Measurements from ENCODE around the gene SLC44A1.

SLC44A1 gene

GRCh38 chr9:105341434-105342146 lies 97.1 kb downstream of the SLC44A1 start:
- Histone ChIP-seq H3K9me3 (ENCODE audit: control insufficient read depth, low read length) (no peaks in the 10 kb centered on the region), H3K4me3 (ENCODE audit: low read depth, low read length) (no peak overlapping the region), H3K27ac (no peak overlapping the region), H3K79me2 (no peaks in the 10 kb centered on the region), H3K36me3 (ENCODE audit: control insufficient read depth, insufficient read depth, low read length) (no peaks in the 10 kb centered on the region), H3K4me1 (no peaks in the 10 kb centered on the region), H3K27me3 (ENCODE audit: control insufficient read depth, insufficient read depth, low read length) (no peaks in the 10 kb centered on the region), H3K9ac (no peak overlapping the region), H3K4me2 (ENCODE audit: low read length) (no peak overlapping the region), H2AFZ (no peak overlapping the region)
- TF ChIP-seq CTCF (IDR thresholded peaks at IDR 0.05), result no peak

- Histone ChIP-seq H3K27me3 (ENCODE audit: control insufficient read depth, insufficient read depth, low read length) (no peaks in the 10 kb centered on the region), H3K4me3 (ENCODE audit: low read depth, low read length) (no peak overlapping the region), H3K9me3 (ENCODE audit: control insufficient read depth, low read length) (no peaks in the 10 kb centered on the region), H3K36me3 (ENCODE audit: control insufficient read depth, insufficient read depth, low read length) (no peaks in the 10 kb centered on the region), H3K4me1 (no peaks in the 10 kb centered on the region), H3K79me2 (no peaks in the 10 kb centered on the region), H3K27ac (no peak overlapping the region), H3K4me2 (ENCODE audit: low read length) (no peak overlapping the region), H2AFZ (no peak overlapping the region), H3K9ac (no peak overlapping the region)
- TF ChIP-seq CTCF (IDR thresholded peaks at IDR 0.05), result no peak
These were observed 97.7 kb downstream of the SLC44A1 start for GRCh38 chr9:105342147-105342505.

DNA sequence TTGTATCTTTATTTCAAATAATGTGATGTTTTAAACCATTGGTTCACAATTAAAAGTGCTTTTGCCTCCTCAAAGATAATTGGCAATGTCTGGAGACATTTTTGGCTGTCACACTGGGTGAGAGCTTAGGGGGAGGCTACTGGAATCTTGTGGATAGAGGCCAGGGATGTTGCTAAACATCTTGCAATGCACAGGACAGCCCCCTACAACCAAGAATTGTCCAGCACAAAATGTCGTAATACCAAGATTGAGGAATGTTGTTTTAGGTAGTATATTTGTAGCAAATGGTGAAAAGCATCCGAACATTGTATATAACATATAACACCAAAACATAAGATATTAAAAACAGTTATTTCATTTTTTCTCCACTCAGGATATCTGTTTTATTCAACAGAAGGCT lies 99.8 kb downstream of the SLC44A1 start:
- H3K4me1 ChIP-seq, result no peaks in the 10 kb centered on the region
- TF ChIP-seq CTCF (IDR thresholded peaks at IDR 0.05), result no peak
- H3K79me2 ChIP-seq, result no peaks in the 10 kb centered on the region
- H3K4me2 ChIP-seq (ENCODE audit: low read length), result no peak overlapping the region
- no peak overlapping the region for H3K9ac ChIP-seq
- H3K27me3 ChIP-seq (ENCODE audit: control insufficient read depth, insufficient read depth, low read length), result no peaks in the 10 kb centered on the region
- H3K36me3 ChIP-seq (ENCODE audit: control insufficient read depth, insufficient read depth, low read length), result no peaks in the 10 kb centered on the region
- H3K9me3 ChIP-seq (ENCODE audit: control insufficient read depth, low read length), result no peaks in the 10 kb centered on the region
- H3K4me3 ChIP-seq (ENCODE audit: low read depth, low read length), result no peak overlapping the region
- no peak overlapping the region for H2AFZ ChIP-seq
- H3K27ac ChIP-seq, result no peak overlapping the region

- Histone ChIP-seq H3K27me3 (ENCODE audit: control insufficient read depth, insufficient read depth, low read length) (no peaks in the 10 kb centered on the region), H3K9ac (no peak overlapping the region), H3K27ac (no peak overlapping the region), H2AFZ (no peak overlapping the region), H3K4me3 (ENCODE audit: low read depth, low read length) (no peak overlapping the region), H3K4me2 (ENCODE audit: low read length) (no peak overlapping the region), H3K4me1 (no peaks in the 10 kb centered on the region), H3K36me3 (ENCODE audit: control insufficient read depth, insufficient read depth, low read length) (no peaks in the 10 kb centered on the region), H3K9me3 (ENCODE audit: control insufficient read depth, low read length) (no peaks in the 10 kb centered on the region), H3K79me2 (no peaks in the 10 kb centered on the region)
- TF ChIP-seq CTCF (IDR thresholded peaks at IDR 0.05), result no peak
These were observed 101.2 kb downstream of the SLC44A1 start for GRCh38 chr9:105345626-105346025.

DNA sequence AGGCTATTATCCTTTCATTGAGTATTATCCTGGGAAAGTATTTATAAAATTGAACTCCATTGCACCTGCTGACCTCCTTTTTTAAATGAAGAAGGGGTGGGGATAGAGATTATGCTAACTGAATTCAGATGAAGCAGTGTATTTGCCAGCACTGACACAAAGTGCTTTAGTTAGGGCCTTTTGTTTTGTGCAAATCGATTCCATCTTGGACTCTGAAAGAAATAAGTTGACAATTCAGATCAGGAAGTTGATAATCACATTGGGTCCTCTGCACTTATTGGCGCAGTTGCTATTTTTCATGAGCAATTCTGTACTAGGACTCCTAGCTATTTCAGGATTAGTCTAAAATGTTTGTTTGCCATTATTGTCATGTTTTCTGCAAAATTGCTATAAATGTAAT lies 101.8 kb downstream of the SLC44A1 start:
- Histone ChIP-seq H2AFZ (no peak overlapping the region), H3K4me3 (ENCODE audit: low read depth, low read length) (no peak overlapping the region), H3K4me2 (ENCODE audit: low read length) (no peak overlapping the region), H3K36me3 (ENCODE audit: control insufficient read depth, insufficient read depth, low read length) (no peaks in the 10 kb centered on the region), H3K9ac (no peak overlapping the region), H3K4me1 (no peaks in the 10 kb centered on the region), H3K27ac (no peak overlapping the region), H3K9me3 (ENCODE audit: control insufficient read depth, low read length) (no peaks in the 10 kb centered on the region), H3K79me2 (no peaks in the 10 kb centered on the region), H3K27me3 (ENCODE audit: control insufficient read depth, insufficient read depth, low read length) (no peaks in the 10 kb centered on the region)
- TF ChIP-seq CTCF (IDR thresholded peaks at IDR 0.05), result no peak

Measured in parathyroid adenoma (tissue), 2 donors.